ENCODE measurements around the gene AOPEP.

AOPEP gene

GRCh38 chr9:94798201-94798600 is 71.7 kb downstream of the AOPEP start:
- no peak overlapping the region for H3K4me3 ChIP-seq (ENCODE audit: insufficient read depth, low read length, poor library complexity, severe bottlenecking)
- peak overlapping the region; percentile 99 for H3K27ac ChIP-seq (ENCODE audit: low read depth, low read length)
- H2AFZ ChIP-seq (ENCODE audit: low read depth, low read length, severe bottlenecking), result no peak overlapping the region
- H3K9me3 ChIP-seq (ENCODE audit: insufficient read depth, low read length), result no peaks in the 10 kb centered on the region
- H3K79me2 ChIP-seq (ENCODE audit: insufficient read depth, low read length), result no peaks in the 10 kb centered on the region; the same call in 1 of the 2 replicates
- H3K36me3 ChIP-seq (ENCODE audit: low read length), result no peaks in the 10 kb centered on the region; the same call in 1 of the 2 replicates
- peaks cover 47% of the 10 kb centered on the region for H3F3A ChIP-seq (ENCODE audit: insufficient read depth)
- TF ChIP-seq CTCF (IDR thresholded peaks at IDR 0.05; ENCODE audit: insufficient read depth, low read length, poor library complexity, severe bottlenecking), result no peak
- TF ChIP-seq EZH2phosphoT487 (conservative IDR thresholded peaks at IDR 0.05; ENCODE audit: low read length), result no peak
- H4K20me1 ChIP-seq (ENCODE audit: low read depth, low read length), result no peaks in the 10 kb centered on the region
- no peaks in the 10 kb centered on the region for H3K9me2 ChIP-seq (replicated peaks; ENCODE audit: insufficient read depth, low read length)
- H3K4me2 ChIP-seq (ENCODE audit: low read depth, low read length, poor library complexity, severe bottlenecking), result no peak overlapping the region
- peak overlapping the region; percentile 1; the same call in 1 of the 2 replicates for H3K9ac ChIP-seq (ENCODE audit: low read length)
- no peaks in the 10 kb centered on the region for H3K27me3 ChIP-seq (ENCODE audit: low read length)

- Histone ChIP-seq H3K9me2 (replicated peaks; ENCODE audit: insufficient read depth, low read length) (no peaks in the 10 kb centered on the region), H3K27me3 (ENCODE audit: low read length) (no peaks in the 10 kb centered on the region), H3K9ac (ENCODE audit: low read length) (peak overlapping the region; percentile 1; the same call in 1 of the 2 replicates), H3K36me3 (ENCODE audit: low read length) (no peaks in the 10 kb centered on the region; the same call in 1 of the 2 replicates), H3K9me3 (ENCODE audit: insufficient read depth, low read length) (no peaks in the 10 kb centered on the region), H3K79me2 (ENCODE audit: insufficient read depth, low read length) (no peaks in the 10 kb centered on the region; the same call in 1 of the 2 replicates), H4K20me1 (ENCODE audit: low read depth, low read length) (no peaks in the 10 kb centered on the region), H2AFZ (ENCODE audit: low read depth, low read length, severe bottlenecking) (no peak overlapping the region), H3K4me2 (ENCODE audit: low read depth, low read length, poor library complexity, severe bottlenecking) (peak overlapping the region; percentile 1), H3K4me3 (ENCODE audit: insufficient read depth, low read length, poor library complexity, severe bottlenecking) (no peak overlapping the region), H3F3A (ENCODE audit: insufficient read depth) (peaks cover 52% of the 10 kb centered on the region), H3K27ac (ENCODE audit: low read depth, low read length) (peak overlapping the region; percentile 99)
- TF ChIP-seq EZH2phosphoT487 (conservative IDR thresholded peaks at IDR 0.05; ENCODE audit: low read length) (no peak), CTCF (IDR thresholded peaks at IDR 0.05; ENCODE audit: insufficient read depth, low read length, poor library complexity, severe bottlenecking) (no peak)
Observed at GRCh38 chr9:94798708-94799107, 72.2 kb downstream of the AOPEP start.

- peak overlapping the region; percentile 79 for H3K4me2 ChIP-seq (ENCODE audit: low read depth, low read length, poor library complexity, severe bottlenecking)
- H3K27me3 ChIP-seq (ENCODE audit: low read length), result no peaks in the 10 kb centered on the region
Observed at GRCh38 chr9:94799578-94800264, 73.2 kb downstream of the AOPEP start.

More at GRCh38 chr9:94799578-94800264, 73.2 kb downstream of the AOPEP start:
- H3K79me2 ChIP-seq (ENCODE audit: insufficient read depth, low read length), result no peaks in the 10 kb centered on the region; the same call in 1 of the 2 replicates
- no peaks in the 10 kb centered on the region for H4K20me1 ChIP-seq (ENCODE audit: low read depth, low read length)
- peak overlapping the region; percentile 99 for H3K27ac ChIP-seq (ENCODE audit: low read depth, low read length)
- H3K4me3 ChIP-seq (ENCODE audit: insufficient read depth, low read length, poor library complexity, severe bottlenecking), result no peak overlapping the region
- peak overlapping the region; percentile 59; the same call in 1 of the 2 replicates for H3K9ac ChIP-seq (ENCODE audit: low read length)
- no peaks in the 10 kb centered on the region for H3K9me3 ChIP-seq (ENCODE audit: insufficient read depth, low read length)
- no peak overlapping the region for H2AFZ ChIP-seq (ENCODE audit: low read depth, low read length, severe bottlenecking)
- H3F3A ChIP-seq (ENCODE audit: insufficient read depth), result peaks cover 62% of the 10 kb centered on the region
- H3K9me2 ChIP-seq (replicated peaks; ENCODE audit: insufficient read depth, low read length), result no peaks in the 10 kb centered on the region
- TF ChIP-seq CTCF (IDR thresholded peaks at IDR 0.05; ENCODE audit: insufficient read depth, low read length, poor library complexity, severe bottlenecking) (no peak), EZH2phosphoT487 (conservative IDR thresholded peaks at IDR 0.05; ENCODE audit: low read length) (no peak)
- H3K36me3 ChIP-seq (ENCODE audit: low read length), result no peaks in the 10 kb centered on the region; the same call in 1 of the 2 replicates

Measured in SU-DHL-6 (cell line).